H1 (cell line): ENCODE data around the gene FHIT.

Experiments
- EP300 ChIP-seq, 2 experiments: IDR thresholded peaks; 1 replicate in 1 of 2; 2 replicates in 1 of 2; pipeline ENCODE4 v1.6.1; 2011 to 2012; ENCODE audit warnings: low read depth in 2 of 2, low read length in 2 of 2, mild to moderate bottlenecking in 2 of 2, borderline replicate concordance in 1 of 2, inconsistent platforms in 1 of 2, moderate library complexity in 1 of 2
- EZH2 ChIP-seq: fragments of 200-600 bp; sonication (generic); IDR thresholded peaks from 2 replicates; pipeline ENCODE4 v1.7.1; 2012; ENCODE audit warnings: low read depth, mild to moderate bottlenecking, moderate library complexity, low read length, inconsistent platforms; ENCODE audit not compliant: severe bottlenecking
- POLR2A ChIP-seq, 2 experiments: IDR thresholded peaks; 1 replicate in 1 of 2; 2 replicates in 1 of 2; pipeline ENCODE4 v1.6.1; 2011; ENCODE audit warnings: low read depth in 2 of 2, low read length in 2 of 2, mild to moderate bottlenecking in 2 of 2; ENCODE audit errors: control extremely low read depth in 1 of 2
- ZNF274 ChIP-seq: IDR thresholded peaks from 2 replicates; pipeline ENCODE4 v1.7.0; 2012; ENCODE audit warnings: low read length, borderline replicate concordance; ENCODE audit errors: extremely low read depth

- TF ChIP-seq EP300 (IDR thresholded peaks at IDR 0.05; ENCODE audit: borderline replicate concordance in 1 of 2, low read depth in 2 of 2, low read length in 2 of 2) (no peak), EZH2 (no peak), ZNF274 (no peak), POLR2A (IDR thresholded peaks at IDR 0.05; ENCODE audit: control extremely low read depth in 1 of 2, low read depth in 2 of 2, low read length in 2 of 2) (no peak)
These were observed 260.9 kb downstream of the FHIT start for GRCh38 chr3:60990442-60990730.
